Lung microvascular endothelial cell (primary cell): ENCODE data around the gene CST9L. TPM values are rescaled to one million over a fixed set of nuclear protein-coding genes. Genes with fewer than 3 reads are reported as not detected.

Source experiments
- total RNA-seq: library from RNA; depleted of rRNA; stranded (reverse); fragments of >200 nt; gene quantifications from 2 replicates; pipeline ENCODE4 v1.2.1, GENCODE V29; 2014

CST9L gene
- total RNA-seq, 1 donor from 2014 or later: not detected

Other genes with a start within 250 kb of the CST9L start
- gene NXT1, start 217.7 kb downstream of the CST9L start, total RNA-seq: 20.5 and 29.4 TPM in 2 replicates
- 9.6 and 18.8 TPM in 2 replicates for gene GZF1, start 206.3 kb downstream of the CST9L start, total RNA-seq
- gene NAPB, start 147.0 kb downstream of the CST9L start, total RNA-seq: 3.1 and 6.5 TPM in 2 replicates
- gene CSTL1, start 128.8 kb downstream of the CST9L start, total RNA-seq: not detected in 2 replicates
- not detected in 2 replicates for gene CST11, start 115.6 kb downstream of the CST9L start, total RNA-seq
- gene CST8, start 77.4 kb downstream of the CST9L start, total RNA-seq: not detected in 2 replicates
- under 0.01 TPM in 1 of 2 replicates, not detected in the other for gene CST9, start 37.4 kb upstream of the CST9L start, total RNA-seq
- gene CST3, start 69.5 kb upstream of the CST9L start, total RNA-seq: 88.5 and 164 TPM in 2 replicates
- gene CST4, start 120.6 kb upstream of the CST9L start, total RNA-seq: not detected in 2 replicates
- gene CST1, start 182.5 kb upstream of the CST9L start, total RNA-seq: not detected in 2 replicates